ENCODE measurements around the gene MAP10. TPM values are rescaled to one million over a fixed set of nuclear protein-coding genes. Genes with fewer than 3 reads are reported as not detected.

The MAP10 gene
- total and polyA plus RNA-seq, 2 experiments from 2014 or later, result 5.8 to 14.7 TPM

DNA sequence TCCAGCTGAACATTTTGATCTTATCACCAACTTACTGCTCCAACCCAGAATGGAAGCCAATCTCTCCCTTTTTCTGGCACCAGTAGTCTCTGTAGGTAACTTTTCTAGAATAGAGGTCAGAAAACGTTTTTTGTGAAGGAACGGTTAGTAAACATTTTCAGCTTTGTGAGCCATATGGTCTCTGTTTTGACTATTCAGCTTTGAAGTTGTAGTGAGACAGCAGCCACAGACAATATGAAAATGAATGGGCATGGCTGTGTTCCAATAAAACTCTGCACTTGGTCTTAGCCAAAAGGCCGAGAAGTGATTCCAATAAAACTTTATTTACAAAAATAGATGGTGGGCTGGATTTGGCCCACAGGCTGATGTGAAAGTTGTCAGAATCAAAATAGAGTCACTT lies 28.9 kb downstream of the MAP10 start:
- H3K27me3 ChIP-seq, result no peaks in the 10 kb centered on the region
- no peak for DNase-seq (ENCODE audit: low read depth in 1 of 2, low spot score in 1 of 2)
- TF ChIP-seq, protein P1, sequence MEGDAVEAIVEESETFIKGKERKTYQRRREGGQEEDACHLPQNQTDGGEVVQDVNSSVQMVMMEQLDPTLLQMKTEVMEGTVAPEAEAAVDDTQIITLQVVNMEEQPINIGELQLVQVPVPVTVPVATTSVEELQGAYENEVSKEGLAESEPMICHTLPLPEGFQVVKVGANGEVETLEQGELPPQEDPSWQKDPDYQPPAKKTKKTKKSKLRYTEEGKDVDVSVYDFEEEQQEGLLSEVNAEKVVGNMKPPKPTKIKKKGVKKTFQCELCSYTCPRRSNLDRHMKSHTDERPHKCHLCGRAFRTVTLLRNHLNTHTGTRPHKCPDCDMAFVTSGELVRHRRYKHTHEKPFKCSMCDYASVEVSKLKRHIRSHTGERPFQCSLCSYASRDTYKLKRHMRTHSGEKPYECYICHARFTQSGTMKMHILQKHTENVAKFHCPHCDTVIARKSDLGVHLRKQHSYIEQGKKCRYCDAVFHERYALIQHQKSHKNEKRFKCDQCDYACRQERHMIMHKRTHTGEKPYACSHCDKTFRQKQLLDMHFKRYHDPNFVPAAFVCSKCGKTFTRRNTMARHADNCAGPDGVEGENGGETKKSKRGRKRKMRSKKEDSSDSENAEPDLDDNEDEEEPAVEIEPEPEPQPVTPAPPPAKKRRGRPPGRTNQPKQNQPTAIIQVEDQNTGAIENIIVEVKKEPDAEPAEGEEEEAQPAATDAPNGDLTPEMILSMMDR (IDR thresholded peaks at IDR 0.05; ENCODE audit: low read depth, low read length), result no peak

GRCh38 chr1:232835166-232835565 lies 29.9 kb downstream of the MAP10 start:
- H3K4me3 ChIP-seq, result no peak overlapping the region
- no peak for DNase-seq (ENCODE audit: low read depth in 1 of 2, low spot score in 1 of 2)

More for the DNA sequence above, 28.9 kb downstream of the MAP10 start:
- Histone ChIP-seq H3K4me3 (no peak overlapping the region), H3K36me3 (no peaks in the 10 kb centered on the region), H3K4me1 (ENCODE audit: low read depth) (no peaks in the 10 kb centered on the region), H3K9me3 (ENCODE audit: low read depth) (no peaks in the 10 kb centered on the region), H3K27ac (no peak overlapping the region)

GRCh38 chr1:232837087-232837486 lies 31.9 kb downstream of the MAP10 start:
- Histone ChIP-seq H3K27ac (no peak overlapping the region), H3K36me3 (no peaks in the 10 kb centered on the region), H3K9me3 (ENCODE audit: low read depth) (no peaks in the 10 kb centered on the region), H3K4me3 (no peak overlapping the region), H3K27me3 (no peaks in the 10 kb centered on the region), H3K4me1 (ENCODE audit: low read depth) (no peaks in the 10 kb centered on the region)
- no peak for DNase-seq (ENCODE audit: low read depth in 1 of 2, low spot score in 1 of 2)
- TF ChIP-seq, protein P1 (IDR thresholded peaks at IDR 0.05; ENCODE audit: low read depth, low read length), result no peak

More at GRCh38 chr1:232835166-232835565, 29.9 kb downstream of the MAP10 start:
- TF ChIP-seq, protein P1 (IDR thresholded peaks at IDR 0.05; ENCODE audit: low read depth, low read length), result no peak
- H3K4me1 ChIP-seq (ENCODE audit: low read depth), result no peaks in the 10 kb centered on the region
- H3K27ac ChIP-seq, result no peak overlapping the region
- H3K9me3 ChIP-seq (ENCODE audit: low read depth), result no peaks in the 10 kb centered on the region
- no peaks in the 10 kb centered on the region for H3K27me3 ChIP-seq
- H3K36me3 ChIP-seq, result no peaks in the 10 kb centered on the region

DNA sequence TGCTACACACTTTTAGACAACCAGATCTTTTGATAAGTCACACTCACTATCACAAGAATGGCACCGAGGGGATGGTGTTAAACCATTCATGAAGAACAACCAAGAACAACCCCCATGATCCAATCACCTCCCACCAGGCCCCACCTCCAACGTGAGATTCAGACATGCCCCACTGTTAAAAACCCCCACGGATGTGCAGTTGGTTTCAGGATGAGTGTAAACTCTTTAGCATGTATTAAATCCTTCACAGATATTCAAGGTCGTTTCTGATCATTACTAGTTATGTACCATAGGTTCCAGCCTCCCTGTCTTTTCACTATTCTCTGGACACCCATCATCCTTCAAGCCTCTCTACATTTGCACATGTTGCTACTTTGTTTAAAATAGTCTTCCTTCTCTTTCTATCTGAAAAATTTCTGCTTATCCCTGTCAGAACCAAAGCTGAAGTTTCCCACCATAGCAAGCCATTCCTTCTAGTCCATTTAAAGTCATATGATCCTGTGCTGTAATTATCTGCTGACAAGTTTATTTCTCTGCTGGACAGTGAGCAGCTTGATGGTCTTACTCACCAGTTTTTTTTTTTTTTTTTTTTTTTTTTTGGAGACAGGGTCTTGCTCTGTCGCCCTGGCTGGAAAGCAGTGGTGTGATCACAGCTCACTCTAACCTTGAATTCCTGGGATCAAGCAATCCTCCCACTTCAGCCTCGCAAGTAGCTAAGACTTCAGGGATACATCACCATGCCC lies 36.8 kb downstream of the MAP10 start:
- TF ChIP-seq, protein P1 (IDR thresholded peaks at IDR 0.05; ENCODE audit: low read depth, low read length), result no peak
- Histone ChIP-seq H3K27me3 (no peaks in the 10 kb centered on the region), H3K27ac (no peak overlapping the region), H3K4me1 (ENCODE audit: low read depth) (no peaks in the 10 kb centered on the region), H3K36me3 (no peaks in the 10 kb centered on the region), H3K9me3 (ENCODE audit: low read depth) (no peaks in the 10 kb centered on the region), H3K4me3 (no peak overlapping the region)
- DNase-seq (ENCODE audit: low read depth in 1 of 2, low spot score in 1 of 2), result no peak

GRCh38 chr1:232844791-232845190 lies 39.6 kb downstream of the MAP10 start:
- Histone ChIP-seq H3K9me3 (ENCODE audit: low read depth) (no peaks in the 10 kb centered on the region), H3K4me1 (ENCODE audit: low read depth) (no peaks in the 10 kb centered on the region), H3K36me3 (no peaks in the 10 kb centered on the region), H3K27me3 (no peaks in the 10 kb centered on the region), H3K27ac (no peak overlapping the region), H3K4me3 (no peak overlapping the region)
- peak in 1 of 2 donors; percentile 27 for DNase-seq (ENCODE audit: low read depth in 1 of 2, low spot score in 1 of 2)
- TF ChIP-seq, protein P1 (IDR thresholded peaks at IDR 0.05; ENCODE audit: low read depth, low read length), result no peak
